HG02763 (cell line): ENCODE measurements around the gene CDK9.

ENCODE experiments used
- ATAC-seq: cut with Tn5 transposase; IDR thresholded peaks from one replicate; pipeline ENCODE4 v1.9.1; 2021; ENCODE audit warnings: mild to moderate bottlenecking, moderate library complexity; ENCODE audit not compliant: unreplicated experiment

The CDK9 gene

DNA sequence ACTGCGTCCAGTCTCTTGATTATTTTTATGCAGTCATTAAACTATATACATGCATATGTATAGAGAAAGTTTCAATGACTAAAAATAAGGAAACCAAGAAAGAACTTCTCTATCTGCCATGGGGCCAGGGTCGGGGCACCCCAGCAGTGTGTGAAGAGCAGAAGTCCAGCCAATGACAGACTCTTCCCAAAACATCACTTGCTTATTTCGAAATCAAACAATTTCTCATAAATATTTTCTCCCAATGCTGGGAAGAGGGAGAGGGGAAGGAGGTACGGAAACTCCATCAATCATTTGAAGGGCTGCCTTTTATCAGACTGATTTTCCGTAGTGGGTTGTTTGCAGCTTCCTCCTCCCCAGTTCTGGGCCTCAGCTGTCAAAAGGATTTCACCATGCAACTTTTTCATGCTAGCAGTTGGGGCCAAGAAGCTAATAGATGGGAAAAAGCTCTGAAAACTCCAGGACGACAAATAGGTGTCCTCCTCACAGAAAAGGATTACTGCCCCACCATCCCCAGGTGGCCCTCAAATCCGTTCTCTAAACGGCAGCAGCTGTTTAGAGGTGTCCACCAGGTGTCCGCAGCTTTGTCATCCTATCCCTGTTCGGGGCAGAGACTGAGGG, 16.2 kb downstream of the CDK9 start:
- no peak for ATAC-seq

DNA sequence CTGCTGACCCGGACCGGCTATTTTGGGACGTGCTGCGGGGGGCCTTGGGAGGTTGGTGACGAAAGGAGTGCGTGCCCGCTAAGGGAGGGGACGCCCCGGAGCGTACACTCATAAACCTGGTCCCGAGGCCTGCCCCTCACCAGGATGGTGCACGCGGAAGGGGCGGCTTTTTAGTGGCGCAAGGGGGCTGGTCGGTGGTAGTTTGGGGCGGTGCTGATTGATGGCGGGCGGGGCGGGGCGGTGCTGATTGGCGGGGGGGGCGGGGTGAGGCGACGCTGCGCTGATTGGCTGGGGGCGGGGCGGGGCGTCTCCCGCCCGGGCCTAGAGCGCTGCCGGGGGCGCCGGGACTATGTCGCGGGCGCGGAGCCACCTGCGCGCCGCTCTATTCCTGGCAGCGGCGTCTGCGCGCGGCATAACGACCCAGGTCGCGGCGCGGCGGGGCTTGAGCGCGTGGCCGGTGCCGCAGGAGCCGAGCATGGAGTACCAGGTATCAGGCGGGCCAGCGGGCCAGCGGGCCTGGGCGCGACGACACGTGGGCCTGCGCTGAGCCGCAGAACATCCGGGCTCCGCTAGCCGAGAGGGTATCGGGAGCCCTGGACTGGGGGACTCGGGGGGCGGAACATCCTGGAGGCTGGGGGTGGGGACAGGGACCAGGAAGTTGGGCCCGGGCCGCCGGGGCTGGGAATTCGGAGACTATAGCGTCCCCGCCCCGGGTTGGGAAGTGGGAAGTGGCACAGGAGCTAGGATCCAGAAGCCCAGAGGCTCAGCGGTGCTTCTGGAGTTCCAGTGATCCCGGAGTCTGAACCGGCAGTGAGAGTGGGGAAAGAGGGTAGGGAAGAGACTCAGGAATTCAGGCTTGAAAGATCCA, 17.0 kb downstream of the CDK9 start, which contains the start of gene FPGS:
Gene FPGS (plus strand): TSS at position 307 of the 868 bp plus-strand sequence. CDS start 43 bp downstream, at position 350.
- peak; percentile 68 for ATAC-seq

DNA sequence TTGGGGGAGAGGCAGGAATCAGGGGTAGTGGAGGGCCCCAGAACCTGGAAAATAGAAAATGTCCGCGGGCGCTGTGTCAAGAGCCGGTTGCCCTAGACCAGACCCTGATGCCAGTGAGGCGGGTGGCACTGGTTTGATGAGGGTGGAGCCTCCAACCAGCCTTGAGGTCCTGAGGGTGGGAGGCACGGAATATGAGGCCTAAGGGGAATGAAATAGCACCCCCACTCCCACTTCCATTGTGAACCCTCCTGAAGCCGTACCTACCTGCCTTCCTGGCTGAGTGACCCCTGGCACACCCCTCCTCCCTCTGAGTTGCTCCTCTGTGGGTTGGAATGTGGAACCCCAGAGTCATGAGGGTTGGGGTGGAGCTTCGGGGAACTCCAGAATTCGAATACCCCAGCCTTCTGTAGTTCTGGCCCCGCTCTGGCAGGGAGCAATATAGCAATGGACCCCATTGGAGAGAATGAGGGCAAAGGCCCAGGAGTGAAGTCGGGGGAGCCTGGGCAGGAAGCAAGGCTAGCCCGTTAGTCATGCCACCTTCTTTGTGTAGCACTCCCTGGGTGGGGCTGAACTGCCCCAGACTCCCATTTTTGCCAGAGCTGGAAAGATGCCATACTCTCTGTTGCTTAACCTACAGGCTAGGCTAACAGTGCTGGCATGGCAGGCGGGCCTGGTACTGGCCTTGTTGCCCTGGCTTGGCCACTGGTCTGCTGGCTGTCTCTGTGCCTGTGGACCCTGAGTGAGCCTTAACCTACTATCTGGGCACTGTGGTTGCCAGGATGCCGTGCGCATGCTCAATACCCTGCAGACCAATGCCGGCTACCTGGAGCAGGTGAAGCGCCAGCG, 17.9 kb downstream of the CDK9 start:
- no peak for ATAC-seq

DNA sequence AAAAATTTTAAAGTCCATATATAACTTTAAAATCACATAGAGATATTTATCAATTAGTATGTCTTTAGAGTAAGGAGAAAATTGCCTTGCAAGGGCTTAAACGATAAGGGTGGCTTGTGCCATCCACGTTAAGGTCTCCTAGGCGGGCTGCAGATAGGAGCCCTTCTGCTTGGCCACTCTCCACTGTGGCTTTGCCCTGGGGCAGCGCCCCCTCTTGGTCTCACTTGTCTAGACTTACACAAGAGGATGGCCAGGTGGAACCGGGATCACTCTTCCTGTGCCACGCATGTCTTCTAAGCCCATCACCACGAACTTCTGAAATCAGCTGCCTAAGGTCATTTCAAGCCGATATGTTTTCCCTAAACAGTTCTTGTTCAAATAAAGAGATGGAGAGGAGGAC, 19.8 kb downstream of the CDK9 start:
- no peak for ATAC-seq

DNA sequence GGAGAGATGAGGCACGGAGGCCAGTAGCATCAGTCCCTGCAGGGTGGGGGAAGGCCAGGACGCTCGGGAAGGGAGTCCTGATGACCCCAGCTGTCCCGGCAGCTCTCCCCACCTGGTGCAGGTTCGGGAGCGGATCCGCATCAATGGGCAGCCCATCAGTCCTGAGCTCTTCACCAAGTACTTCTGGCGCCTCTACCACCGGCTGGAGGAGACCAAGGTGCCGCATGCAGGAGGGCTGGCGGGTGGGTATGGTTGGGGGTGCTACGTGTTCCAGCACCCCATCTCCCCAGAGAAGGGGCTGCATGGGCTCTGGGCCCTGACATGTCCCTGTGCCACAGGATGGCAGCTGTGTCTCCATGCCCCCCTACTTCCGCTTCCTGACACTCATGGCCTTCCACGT, 21.0 kb downstream of the CDK9 start:
- ATAC-seq, result no peak

DNA sequence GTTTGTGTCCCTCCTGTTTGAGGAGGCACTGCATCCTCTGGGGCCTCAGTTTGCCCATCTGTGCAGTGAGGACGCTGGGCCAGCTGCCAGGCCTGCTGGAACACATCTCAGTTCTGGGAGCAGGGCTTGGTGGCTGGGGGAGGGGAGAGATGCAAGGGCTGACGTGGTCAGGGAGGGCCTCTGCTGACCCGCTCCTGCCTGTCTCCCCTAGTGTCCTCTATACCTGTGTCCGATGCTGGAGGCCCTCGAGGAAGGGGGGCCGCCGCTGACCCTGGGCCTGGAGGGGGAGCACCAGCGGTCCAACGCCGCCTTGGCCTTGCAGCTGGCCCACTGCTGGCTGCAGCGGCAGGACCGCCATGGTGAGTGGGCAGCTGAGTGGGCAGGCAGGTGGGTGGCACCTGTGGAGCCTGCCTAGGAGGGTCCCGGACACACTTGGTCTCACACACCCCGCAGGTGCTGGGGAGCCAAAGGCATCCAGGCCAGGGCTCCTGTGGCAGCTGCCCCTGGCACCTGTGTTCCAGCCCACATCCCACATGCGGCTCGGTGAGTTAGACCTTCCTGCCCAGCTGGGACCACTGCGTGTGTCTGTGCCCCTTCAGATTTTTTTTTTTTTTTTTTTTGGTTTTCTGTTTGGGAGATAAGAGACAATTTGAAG, 22.6 kb downstream of the CDK9 start:
- ATAC-seq, result no peak

DNA sequence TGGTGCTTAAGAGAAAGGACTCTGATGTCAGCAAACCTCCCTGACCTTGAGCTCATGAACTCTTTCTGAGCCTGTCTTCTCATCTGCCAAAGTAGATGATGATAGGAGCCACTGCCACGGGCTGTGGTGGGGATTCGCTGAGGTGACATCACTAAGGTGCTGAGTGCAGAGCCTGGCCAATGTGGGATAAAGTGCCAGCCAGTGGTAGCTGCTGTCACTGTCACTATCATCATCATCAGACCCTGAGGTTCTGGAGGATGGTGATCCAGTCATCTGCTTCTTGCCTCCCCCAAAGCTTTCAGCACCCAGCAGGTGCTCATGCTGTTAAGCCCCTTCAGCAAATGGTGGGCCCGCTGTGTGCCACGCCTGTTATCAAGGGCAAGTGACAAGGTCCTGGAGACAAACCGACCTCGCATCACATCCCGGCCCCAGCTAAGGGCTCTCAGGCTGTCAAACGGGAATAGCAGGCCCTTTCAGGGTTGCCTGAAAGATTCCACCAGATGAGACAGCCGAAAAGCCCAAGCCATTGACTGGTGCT, 23.2 kb downstream of the CDK9 start:
- ATAC-seq, result no peak

DNA sequence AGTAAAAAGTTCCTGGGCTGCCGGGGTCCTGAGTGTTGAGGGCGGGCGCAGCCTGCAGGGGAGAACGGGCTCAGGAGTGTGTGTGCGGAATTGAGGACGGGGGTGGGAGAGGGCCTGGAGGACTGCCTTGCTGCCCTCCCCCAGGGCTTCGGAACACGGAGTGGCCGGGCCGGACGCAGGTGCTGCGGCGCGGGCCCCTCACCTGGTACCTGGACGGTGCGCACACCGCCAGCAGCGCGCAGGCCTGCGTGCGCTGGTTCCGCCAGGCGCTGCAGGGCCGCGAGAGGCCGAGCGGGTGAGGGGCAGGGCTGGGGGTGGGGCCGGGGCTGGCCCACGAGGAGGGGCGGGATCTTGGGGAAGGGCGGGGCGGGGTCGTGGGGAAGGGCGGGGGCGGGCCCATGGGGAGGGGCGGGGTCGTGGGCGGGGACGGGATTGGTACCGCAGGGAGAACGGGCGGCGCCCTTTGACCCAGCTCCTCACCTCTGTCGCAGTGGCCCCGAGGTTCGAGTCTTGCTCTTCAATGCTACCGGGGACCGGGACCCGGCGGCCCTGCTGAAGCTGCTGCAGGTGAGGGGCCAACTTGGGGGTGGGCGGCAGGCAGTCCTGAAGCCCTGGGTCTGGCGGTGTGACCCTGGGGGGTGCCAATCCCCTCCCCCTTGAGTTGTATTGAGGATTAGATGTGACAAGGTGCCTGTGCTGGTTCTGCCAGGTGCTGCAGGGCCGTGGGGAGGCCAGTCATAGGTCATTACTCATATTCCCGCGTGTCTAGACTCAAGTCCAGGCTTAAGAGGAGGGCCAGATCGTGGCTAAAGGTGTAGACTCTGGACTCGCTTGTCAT, 23.9 kb downstream of the CDK9 start:
- ATAC-seq, result no peak

DNA sequence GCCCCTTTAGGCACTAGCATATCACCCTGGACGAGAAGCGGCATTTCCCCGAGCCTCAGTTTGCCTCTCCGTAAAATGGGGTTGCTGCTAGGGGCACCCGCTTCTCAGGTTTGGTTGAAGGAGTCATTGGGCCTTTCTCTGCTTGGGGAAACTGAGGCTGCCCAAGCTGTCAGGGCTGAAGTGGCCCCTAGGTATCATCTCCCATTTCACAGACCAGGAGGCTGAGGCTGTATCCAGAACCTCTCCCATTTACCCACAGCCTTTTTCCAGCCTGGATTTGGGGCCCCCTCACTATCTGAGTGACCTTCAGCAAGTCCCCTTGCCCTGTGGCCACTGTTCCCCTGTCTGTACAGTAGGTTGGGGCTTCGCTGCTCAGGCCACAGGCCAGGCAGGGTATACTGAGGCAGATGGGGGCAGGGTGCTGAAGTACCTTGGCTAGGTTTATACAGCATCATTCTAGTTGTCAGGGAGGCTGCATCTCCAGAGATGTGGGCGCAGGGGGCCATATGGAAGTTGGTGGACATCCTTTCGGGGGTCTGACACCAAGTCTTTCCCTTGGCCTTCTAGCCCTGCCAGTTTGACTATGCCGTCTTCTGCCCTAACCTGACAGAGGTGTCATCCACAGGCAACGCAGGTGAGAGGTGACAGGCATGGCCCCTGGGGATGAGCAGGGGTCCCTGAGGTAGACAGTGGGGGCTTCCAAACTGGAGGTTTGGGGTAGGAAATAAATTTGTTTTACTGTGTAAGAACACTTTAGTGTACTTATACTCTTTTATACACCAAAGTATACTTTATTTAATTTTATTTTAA, 24.7 kb downstream of the CDK9 start:
- no peak for ATAC-seq

DNA sequence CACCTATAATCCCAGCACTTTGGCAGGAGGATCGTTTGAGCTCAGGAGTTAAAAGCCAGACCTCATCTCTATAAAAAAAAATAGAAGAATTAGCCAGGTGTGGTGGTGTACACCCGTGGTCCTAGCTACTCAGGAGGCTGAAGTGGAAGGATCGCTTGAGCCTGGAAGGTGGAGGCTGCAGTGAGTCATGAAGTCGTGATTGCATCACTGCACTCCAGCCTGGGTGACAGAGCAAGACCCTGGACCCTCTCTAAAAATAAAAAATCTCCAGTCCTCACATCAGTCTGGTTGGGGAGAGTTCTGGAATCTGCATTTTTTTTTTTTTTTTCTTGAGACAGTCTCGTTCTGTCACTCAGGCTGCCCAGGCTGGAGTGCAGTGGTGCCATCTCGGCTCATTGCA, 26.2 kb downstream of the CDK9 start:
- ATAC-seq, result no peak

DNA sequence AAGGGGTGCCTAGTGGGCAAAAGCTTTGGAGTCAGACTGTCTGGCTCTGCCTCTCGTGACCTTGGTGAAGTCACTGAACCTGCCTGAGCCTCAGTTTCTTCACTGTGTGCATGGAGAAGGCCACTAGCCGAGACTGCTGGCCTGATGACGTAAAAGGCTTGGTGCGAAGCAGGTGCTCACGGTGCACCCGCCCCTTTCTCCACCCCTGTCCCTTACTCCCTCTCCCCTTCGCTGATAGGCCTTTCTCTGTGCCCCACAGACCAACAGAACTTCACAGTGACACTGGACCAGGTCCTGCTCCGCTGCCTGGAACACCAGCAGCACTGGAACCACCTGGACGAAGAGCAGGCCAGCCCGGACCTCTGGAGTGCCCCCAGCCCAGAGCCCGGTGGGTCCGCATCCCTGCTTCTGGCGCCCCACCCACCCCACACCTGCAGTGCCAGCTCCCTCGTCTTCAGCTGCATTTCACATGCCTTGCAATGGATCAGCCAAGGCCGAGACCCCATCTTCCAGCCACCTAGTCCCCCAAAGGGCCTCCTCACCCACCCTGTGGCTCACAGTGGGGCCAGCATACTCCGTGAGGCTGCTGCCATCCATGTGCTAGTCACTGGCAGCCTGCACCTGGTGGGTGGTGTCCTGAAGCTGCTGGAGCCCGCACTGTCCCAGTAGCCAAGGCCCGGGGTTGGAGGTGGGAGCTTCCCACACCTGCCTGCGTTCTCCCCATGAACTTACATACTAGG, 27.3 kb downstream of the CDK9 start:
- no peak for ATAC-seq

DNA sequence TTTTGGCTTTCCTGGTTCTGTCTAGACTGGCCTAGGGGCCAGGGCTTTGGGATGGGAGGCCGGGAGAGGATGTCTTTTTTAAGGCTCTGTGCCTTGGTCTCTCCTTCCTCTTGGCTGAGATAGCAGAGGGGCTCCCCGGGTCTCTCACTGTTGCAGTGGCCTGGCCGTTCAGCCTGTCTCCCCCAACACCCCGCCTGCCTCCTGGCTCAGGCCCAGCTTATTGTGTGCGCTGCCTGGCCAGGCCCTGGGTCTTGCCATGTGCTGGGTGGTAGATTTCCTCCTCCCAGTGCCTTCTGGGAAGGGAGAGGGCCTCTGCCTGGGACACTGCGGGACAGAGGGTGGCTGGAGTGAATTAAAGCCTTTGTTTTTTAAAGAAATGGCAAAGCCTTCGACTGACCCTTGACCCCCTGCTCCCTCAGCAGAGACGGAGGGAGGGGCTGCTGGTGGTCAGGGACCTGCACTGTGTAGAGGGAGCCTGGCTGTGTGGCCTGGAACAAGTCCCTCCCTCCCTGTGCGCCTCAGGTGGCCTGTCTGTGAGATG, 27.9 kb downstream of the CDK9 start:
- no peak for ATAC-seq

DNA sequence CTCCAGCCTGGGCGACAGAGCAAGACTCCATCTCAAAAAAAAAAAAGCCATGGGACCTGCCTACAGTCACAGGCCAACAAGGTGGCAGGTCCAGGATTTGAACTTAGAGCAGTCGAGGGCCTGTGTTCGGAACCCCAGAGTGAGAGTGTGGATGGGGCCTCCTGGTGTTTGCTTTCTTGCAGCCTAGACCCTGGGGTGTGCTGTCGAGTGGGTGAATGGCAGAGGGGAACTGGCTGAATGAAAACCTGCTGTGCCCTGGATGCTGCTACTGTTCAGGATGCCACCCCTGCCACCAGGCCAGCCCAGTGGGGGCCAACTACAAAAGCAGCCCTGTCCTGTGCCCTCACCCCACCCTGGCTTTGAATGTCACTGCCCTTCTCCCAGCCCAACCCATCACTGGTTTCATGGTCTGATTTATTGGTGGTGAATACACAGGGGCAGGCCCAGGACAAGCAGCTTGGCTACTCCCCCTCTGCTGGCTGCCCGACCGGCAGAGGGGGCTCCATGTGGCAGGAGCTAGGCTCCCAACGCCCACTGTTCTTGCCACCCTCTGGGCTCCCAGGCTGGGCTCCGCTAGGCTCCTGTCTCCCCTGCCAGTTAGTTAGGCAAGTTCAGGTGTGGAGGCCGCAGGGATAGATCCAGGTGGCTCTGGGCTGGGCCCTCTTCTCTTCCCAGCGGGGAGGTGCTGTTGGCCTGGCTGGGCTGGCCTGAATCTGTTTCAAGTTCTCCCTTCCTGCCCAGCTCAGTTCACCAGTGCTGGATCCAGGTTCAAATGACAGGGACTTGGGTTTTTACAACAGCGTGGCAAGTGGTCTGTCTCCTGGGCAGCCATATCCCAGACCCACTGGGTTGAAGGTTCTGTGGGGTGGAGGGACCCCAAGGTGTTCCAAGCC, 29.0 kb downstream of the CDK9 start:
- ATAC-seq, result no peak

DNA sequence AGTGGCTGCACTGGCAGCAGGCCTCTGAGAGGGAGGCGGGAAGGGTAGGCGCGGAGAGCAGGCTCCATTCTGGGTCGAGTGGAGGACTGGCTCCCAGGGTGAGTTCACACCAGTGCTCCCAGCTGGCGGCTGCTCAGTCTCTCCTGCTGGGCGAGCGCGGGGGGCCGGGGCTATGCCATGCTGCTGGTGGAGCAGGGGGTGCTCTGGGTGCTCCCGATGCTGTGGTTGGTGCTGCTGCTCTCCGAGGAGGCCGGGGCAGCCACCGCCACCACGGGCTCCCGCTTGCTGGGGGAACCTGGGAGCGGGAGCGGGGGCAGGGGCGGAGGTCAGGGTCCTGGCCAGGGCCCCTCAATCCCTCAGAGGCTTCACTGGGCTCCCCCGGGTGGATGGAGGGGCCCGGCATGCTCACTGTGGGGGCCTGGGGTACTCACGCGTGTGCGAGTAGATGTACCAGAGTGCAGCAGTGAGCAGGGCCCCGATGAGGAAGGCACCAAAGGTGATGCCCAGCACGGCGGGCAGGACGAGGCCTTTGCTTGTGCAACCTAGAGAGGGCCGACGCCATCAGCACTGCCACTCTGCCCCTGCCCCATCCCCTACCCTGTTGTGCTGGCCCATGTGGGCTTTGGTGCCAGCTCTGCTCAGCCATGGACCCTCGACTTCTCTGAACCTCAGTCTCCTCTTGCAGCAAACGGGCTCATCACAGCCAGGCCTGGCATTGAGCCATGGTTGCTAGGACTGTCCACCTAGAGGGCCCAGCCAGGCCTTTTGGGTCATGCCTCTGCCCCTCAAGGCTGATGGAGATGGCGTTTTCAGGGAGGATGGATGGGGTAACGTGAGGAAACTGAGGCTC, 29.9 kb downstream of the CDK9 start:
- no peak for ATAC-seq

DNA sequence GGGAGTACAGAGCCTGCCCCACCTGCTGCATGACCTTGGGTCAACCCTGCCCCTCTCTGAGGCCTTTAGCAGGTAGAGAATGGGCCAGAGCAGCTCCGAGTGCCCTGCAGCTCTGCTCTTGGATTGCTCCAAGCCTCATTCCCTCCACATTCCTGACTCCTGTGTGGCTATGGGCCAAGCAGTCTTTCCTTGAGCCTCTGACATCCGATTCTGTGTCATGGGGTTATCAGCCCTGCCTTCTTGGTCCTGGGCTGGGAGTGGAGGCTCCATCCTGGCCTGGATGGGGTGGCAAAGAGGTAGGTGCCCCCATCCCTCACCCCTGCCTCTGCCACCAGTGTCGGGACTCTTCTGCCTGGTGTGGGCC, 30.5 kb downstream of the CDK9 start:
- no peak for ATAC-seq

DNA sequence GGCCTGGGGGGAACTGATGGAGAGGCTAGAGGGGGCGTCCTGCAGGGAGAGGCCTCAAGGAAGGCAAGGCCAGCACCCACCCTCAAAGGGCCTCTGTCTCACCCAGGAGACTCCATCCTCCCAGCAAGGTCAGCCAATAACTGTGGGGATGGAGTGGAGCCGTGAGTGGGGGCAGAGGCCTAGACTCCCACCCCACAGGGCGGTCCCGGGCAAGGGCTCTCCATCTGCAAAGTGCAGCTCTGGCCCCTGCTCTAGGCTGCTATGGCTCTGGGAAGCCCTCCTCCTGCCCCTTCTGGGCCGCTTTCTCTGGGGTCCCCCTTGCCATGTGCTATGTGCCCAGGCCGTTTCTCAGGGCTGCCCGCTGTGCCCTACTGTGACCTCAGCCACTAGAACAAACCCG, 30.9 kb downstream of the CDK9 start:
- ATAC-seq, result no peak
